ENCODE results near the gene RPL5. TPM values are rescaled to one million over a fixed set of nuclear protein-coding genes. Genes with fewer than 3 reads are reported as not detected.

The RPL5 gene
- 1,657 and 1,710 TPM in 2 replicates for total RNA-seq

GRCh38 chr1:92831762-92832536 is at the start of gene RPL5:
RPL5 (plus strand) TSS chr1:92832040; CDS start chr1:92832115, 75 bp downstream.

GRCh38 chr1:92784639-92785500 is 47.0 kb upstream of the RPL5 start, which contains the start of gene EVI5:
EVI5 (minus strand) TSS chr1:92785108; CDS start chr1:92736546, 48,562 bp downstream.

Other genes with a start within 250 kb of the RPL5 start
- gene EVI5, start 46.9 kb upstream of the RPL5 start, total RNA-seq, result 7.4 and 7.7 TPM in 2 replicates
- 4.5 and 5.5 TPM in 2 replicates for gene DIPK1A, start 129.4 kb downstream of the RPL5 start, total RNA-seq
- 5.4 and 6.4 TPM in 2 replicates for gene MTF2, start 247.2 kb downstream of the RPL5 start, total RNA-seq